HG03060 (cell line): ENCODE results near the gene MBNL2.

Experiments used
- ATAC-seq: cut with Tn5 transposase; IDR thresholded peaks from one replicate; pipeline ENCODE4 v1.9.1; 2021; ENCODE audit warnings: low read depth, moderate number of reproducible peaks; ENCODE audit not compliant: unreplicated experiment

The MBNL2 gene

GRCh38 chr13:97432917-97433726, 211.0 kb downstream of the MBNL2 start:
- ATAC-seq, result peak; percentile 84

- ATAC-seq, result peak; percentile 14
Measured at GRCh38 chr13:97433727-97434396, 211.7 kb downstream of the MBNL2 start, which contains the start of gene RAP2A. RAP2A (plus strand) TSS chr13:97434169; CDS start chr13:97434471, 302 bp downstream.

GRCh38 chr13:97434397-97435201, 212.5 kb downstream of the MBNL2 start:
- ATAC-seq, result no peak

GRCh38 chr13:97435323-97435722, 213.2 kb downstream of the MBNL2 start:
- no peak for ATAC-seq

GRCh38 chr13:97435794-97436193, 213.7 kb downstream of the MBNL2 start:
- ATAC-seq, result no peak

- ATAC-seq, result no peak
Measured at GRCh38 chr13:97436845-97437244, 214.7 kb downstream of the MBNL2 start.

DNA sequence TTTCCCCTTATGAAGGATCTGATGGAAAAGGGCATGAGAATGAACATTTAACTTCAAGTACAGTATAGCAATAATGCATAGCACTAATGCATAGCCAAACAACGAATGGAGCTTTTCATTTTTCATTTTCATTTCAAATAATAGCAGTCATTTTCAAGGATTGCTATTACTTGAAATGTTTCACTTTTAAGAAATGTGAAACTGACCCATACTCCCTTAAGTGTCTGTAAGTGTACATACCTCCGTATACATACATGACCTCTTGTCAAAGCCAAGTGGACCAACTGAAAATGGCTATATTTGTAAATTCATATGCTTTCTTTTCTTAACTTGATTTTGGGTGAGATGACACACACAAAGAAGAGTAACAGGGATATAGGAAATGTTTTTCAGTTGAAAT, 215.6 kb downstream of the MBNL2 start:
- no peak for ATAC-seq

- ATAC-seq, result no peak
Measured at GRCh38 chr13:97438856-97439595, 216.9 kb downstream of the MBNL2 start.

DNA sequence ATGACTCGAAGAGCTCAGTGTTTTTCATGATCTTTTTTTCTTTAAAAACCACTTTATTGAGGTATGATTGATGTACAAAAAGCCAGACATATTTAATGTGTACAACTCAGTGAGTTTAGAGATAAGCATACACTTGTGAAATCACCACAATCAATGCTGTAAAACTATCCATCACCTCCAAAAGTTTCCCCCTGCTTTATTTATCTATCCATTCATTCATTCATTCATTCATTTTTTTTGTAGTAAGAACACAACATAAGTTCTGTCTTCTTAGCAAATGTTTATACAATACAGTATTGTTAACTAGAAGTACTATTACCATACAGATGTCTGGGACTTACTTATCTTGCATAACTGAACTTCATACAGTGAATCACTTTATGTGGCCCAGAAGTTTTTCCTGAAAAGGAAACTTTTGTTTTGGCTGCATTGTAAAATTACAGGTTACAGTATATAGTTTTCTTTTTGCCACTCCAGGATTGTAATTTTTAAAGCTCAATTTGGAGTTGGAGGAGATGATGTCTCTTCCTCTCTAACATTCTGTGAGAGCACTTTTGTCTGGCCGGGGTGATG, 218.6 kb downstream of the MBNL2 start:
- ATAC-seq, result no peak

- ATAC-seq, result no peak
Measured at GRCh38 chr13:97441368-97441767, 219.2 kb downstream of the MBNL2 start.
